GM19372 (cell line): ENCODE measurements around the gene COMMD6.

Source experiments
- ATAC-seq: cut with Tn5 transposase; IDR thresholded peaks from one replicate; pipeline ENCODE4 v1.9.1; 2021; ENCODE audit warnings: mild to moderate bottlenecking, low read depth, moderate library complexity; ENCODE audit not compliant: unreplicated experiment

COMMD6 gene

DNA sequence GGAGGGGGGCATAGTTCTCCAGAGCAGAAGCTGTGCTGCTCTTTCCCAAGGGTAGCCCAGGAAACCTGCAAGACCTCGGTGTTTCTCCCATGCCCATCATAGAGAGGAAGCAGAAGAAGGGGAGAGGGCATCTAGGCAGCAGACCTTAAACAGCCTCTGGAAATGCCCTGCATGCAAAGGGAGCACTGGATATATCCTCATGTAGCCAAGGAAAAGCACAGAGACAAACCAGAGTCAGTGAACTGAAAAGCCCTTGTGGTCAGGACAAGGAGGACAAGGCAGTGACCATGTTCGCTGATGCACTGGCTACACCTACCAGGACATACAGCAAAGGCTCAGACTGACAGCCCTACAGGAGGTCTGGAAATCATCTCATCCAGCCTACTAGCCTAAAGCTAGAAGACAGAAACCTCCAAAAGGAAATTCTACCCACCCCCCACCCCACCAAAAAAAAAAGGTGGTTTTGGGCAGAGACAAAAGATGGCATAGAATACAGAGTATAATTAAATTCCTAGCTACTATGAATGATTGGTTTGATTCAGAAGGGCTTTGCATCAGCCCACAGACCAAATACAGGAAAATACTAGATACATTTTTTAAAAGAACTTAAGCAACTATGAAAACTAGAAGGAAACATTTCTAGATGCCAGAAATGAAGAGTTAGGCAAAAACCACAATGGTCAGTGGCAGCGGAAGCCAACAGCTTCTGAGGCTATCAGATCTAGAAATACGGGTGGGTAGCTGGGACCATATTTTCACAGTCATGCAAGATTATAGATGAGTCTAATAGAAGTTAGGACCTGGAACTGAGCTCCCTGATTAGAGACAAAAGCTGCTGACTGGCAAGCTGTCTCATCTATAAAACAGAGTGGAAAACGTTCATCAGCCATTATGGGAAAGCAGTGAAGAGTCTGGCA is 51.2 kb downstream of the COMMD6 start:
- ATAC-seq, result no peak

DNA sequence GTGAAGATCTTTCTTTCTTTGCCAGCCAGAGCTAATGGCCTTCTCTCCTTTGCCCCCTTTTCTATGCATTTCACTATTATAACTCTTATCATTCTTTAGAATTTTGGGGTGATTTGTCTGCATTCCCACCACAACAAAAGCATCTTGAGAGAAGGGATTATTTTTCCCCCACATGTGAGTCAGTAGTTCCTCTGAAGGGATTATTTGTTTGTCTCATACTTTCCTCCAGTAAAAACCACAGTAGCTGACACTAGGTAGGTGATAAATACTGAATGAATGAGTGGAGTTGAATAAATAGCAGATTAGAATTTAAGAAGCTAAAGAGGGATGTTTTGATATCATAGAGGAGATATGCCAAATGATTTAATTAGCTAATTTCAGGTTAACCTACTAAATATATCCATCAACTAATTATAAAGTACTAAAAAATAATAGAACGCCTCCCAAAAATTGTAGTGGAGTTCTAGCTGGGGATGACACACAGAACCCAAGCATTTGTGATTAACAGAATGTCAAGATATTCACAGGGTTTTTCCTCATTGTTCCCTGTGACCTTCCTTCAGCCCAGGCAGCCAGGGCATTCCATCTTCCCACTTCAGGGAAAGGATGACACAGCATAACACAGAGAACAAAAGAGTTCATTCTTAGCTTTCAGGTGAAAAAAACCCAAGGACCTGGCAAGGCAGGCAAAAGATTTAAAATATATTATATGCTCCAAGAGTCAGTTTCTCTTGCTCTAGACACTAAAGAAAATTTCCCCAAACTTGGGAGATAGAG is 52.2 kb downstream of the COMMD6 start:
- no peak for ATAC-seq

GRCh38 chr13:75482820-75483079 is 54.9 kb downstream of the COMMD6 start:
- ATAC-seq, result no peak

DNA sequence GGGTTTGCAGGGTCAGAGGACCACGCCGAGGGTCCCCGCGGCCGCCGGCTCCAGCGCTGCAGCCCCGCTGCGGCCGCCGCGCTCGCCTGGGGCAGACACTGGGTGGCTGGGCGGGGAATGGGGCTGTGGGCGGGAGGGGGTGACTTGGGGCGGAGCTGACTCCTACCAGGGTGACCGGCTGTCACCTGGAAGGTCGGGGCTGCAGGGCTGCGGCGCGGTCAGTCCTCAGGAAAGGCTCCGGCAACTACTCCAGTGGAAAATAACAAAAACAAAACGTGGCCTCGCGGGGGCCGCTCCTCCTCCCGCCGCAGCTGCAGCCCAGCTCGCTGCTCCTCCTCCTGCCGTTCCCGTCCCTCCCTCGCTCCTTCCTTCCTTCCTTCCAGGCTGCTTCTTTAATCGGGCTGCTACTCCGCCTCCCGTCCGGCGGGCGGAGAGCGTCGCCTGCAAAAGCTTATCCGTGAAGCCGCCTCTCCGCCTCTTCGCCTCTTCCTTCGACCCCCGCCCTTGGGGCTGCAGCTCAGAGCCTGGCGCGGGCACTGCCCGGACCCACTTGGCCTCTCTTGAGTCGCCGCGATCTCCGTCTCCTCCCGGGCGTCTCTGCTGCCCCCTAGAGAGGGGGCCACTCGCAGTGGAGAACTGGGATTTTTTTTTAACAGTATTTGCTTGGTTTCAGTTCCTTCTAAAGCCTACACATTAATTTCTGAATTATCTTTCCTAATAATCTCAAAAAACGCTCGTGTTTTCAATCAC is 55.4 kb downstream of the COMMD6 start, which contains the start of gene TBC1D4:
Gene TBC1D4 (minus strand): TSS at position 100 of the 750 bp plus-strand sequence. CDS start 402 bp downstream, outside the sequence.
- peak; percentile 79 for ATAC-seq

DNA sequence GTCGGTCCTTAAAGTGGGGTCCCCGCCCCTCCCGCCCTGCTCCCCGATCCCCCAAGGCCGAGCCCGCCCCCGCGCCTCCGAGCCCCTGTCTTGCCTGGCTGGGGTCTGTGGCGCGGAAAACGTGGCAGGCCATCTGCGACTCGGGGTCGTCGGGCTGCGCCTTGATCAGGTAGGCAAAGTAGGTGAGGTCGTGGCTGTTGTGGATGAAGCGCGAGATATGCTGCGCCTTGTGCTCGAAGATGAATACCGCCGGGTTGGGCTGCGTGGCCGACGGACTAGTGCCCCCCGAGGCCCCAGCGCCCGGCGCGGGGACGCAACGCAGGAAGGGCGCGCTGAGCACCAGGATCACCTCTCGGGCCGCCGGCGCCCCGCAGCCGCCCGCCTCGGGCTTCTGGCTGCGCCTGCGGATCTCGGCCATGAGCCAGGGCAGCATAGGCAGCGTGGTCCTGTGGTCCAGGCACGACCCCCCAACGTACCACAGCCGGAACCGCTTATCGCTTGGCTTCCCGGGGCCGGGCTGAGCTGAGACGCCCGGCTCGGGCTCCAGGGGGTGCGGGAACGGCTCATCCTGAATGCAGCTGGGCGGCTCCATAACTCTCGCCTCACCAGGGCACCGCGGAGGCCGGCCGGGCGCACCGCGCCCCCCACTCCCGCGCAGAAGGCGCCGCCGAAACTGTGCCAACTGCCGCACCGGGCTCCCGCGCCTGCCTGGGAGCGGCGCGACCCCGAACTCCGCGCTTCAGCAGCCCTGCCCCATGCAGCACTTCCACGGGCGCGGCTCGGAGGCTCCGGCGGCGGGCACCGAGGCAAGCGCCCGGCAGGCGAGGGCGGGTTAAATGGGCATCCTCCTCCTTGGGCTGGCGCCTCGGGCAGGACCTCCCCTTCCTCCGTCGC is 56.2 kb downstream of the COMMD6 start:
- ATAC-seq, result peak; percentile 33

GRCh38 chr13:75480671-75481175 is 56.9 kb downstream of the COMMD6 start:
- no peak for ATAC-seq

- no peak for ATAC-seq
These were observed 58.4 kb downstream of the COMMD6 start for GRCh38 chr13:75479102-75479740.

- no peak for ATAC-seq
These were observed 59.0 kb downstream of the COMMD6 start for GRCh38 chr13:75478659-75479058.
